CD4-positive, CD25-positive, alpha-beta regulatory T cell (primary cell): Measurements from ENCODE around the gene FOXE1. TPM values are rescaled to one million over a fixed set of nuclear protein-coding genes. Genes with fewer than 3 reads are reported as not detected.

ENCODE experiments used
- ATAC-seq, 2 donors: fragments of 150-1000 bp; cut with Tn5 transposase; one replicate each; pipeline ENCODE4 v1.10.0; 2021; ENCODE audit warnings: low read depth in 2 of 2, moderate number of reproducible peaks in 2 of 2, moderate library complexity in 1 of 2
- DNase-seq, 3 donors: peaks; one replicate each; pipeline versions ENCODE4 v3.0.0 to v3.0.0-alpha.2; 2012 to 2022; ENCODE audit warnings: mixed read lengths in 1 of 3
- H3K27ac ChIP-seq: one replicate; pipeline ENCODE4 v1.7.0; 2013; ENCODE audit warnings: mild to moderate bottlenecking, low read length; ENCODE audit not compliant: insufficient read depth, poor library complexity, severe bottlenecking
- H3K27me3 ChIP-seq: one replicate; pipeline ENCODE4 v1.7.0; 2013; ENCODE audit warnings: low read length; ENCODE audit not compliant: control insufficient read depth, insufficient read depth
- H3K36me3 ChIP-seq: one replicate; pipeline ENCODE4 v1.7.0; 2013; ENCODE audit warnings: mild to moderate bottlenecking, low read length, moderate library complexity; ENCODE audit not compliant: control insufficient read depth, insufficient read depth
- H3K4me1 ChIP-seq: 2 replicates; pipeline ENCODE4 v1.7.0; 2013; ENCODE audit warnings: mild to moderate bottlenecking, low read length; ENCODE audit not compliant: insufficient read depth, control insufficient read depth, poor library complexity, severe bottlenecking
- H3K4me3 ChIP-seq: one replicate; pipeline ENCODE4 v1.7.0; 2013; ENCODE audit warnings: low read depth, mild to moderate bottlenecking, low read length, moderate library complexity
- H3K9me3 ChIP-seq, 2 experiments: 1 replicate in 1 of 2; 2 replicates in 1 of 2; pipeline ENCODE4 v1.7.0; 2013; ENCODE audit warnings: low read length in 2 of 2, mild to moderate bottlenecking in 1 of 2, moderate library complexity in 1 of 2; ENCODE audit not compliant: control insufficient read depth in 2 of 2
- H3K27ac Mint-ChIP-seq, 3 donors: one replicate each; pipeline ENCODE4 v1.8.0; 2020 to 2022; ENCODE audit warnings: mild to moderate bottlenecking in 3 of 3, mixed read lengths in 3 of 3, moderate library complexity in 2 of 3
- H3K27me3 Mint-ChIP-seq: one replicate; pipeline ENCODE4 v1.8.0; 2022; ENCODE audit warnings: mild to moderate bottlenecking, mixed read lengths
- H3K36me3 Mint-ChIP-seq: one replicate; pipeline ENCODE4 v1.8.0; 2020; ENCODE audit warnings: mixed read lengths
- H3K4me1 Mint-ChIP-seq, 4 donors: one replicate each; pipeline ENCODE4 v1.8.0; 2020 to 2022; ENCODE audit warnings: mixed read lengths in 4 of 4, mild to moderate bottlenecking in 1 of 4
- H3K4me3 Mint-ChIP-seq, 4 donors: one replicate each; pipeline ENCODE4 v1.8.0; 2020 to 2022; ENCODE audit warnings: mild to moderate bottlenecking in 4 of 4, mixed read lengths in 4 of 4, moderate library complexity in 3 of 4
- H3K9me3 Mint-ChIP-seq, 7 donors: one replicate each; pipeline ENCODE4 v1.8.0; 2020 to 2022; ENCODE audit warnings: mixed read lengths in 7 of 7, mild to moderate bottlenecking in 3 of 7, moderate library complexity in 2 of 7
- polyA plus RNA-seq, 4 donors: library from polyadenylated mRNA; unstranded; fragments of 300-500 nt; fragmentation: Illumina TruSeq; gene quantifications; one replicate each; pipeline ENCODE4 v1.2.3, GENCODE V29; 2021
- total RNA-seq: library from RNA; stranded (reverse); gene quantifications from one replicate; pipeline ENCODE4 v1.2.3, GENCODE V29; 2022

FOXE1 gene
- total and polyA plus RNA-seq, 5 donors from 2014 or later, result not detected

- DNase-seq, result no peak
- H3K4me1 ChIP-seq, result no peaks in the 10 kb centered on the region
- peaks cover 15% of the 10 kb centered on the region for H3K27me3 ChIP-seq
- no peaks in the 10 kb centered on the region for H3K36me3 ChIP-seq
- no peak overlapping the region for H3K4me3 ChIP-seq
- peaks cover 0 to 13% (median 2%) of the 10 kb centered on the region in 7 donors for H3K9me3 Mint-ChIP-seq
- no peak overlapping the region for H3K27ac ChIP-seq
- no peak overlapping the region for H3K27ac Mint-ChIP-seq
- ATAC-seq, result no peak
- no peaks in the 10 kb centered on the region for H3K4me1 Mint-ChIP-seq
- H3K4me3 Mint-ChIP-seq, result peak overlapping the region in 1 of 4 donors; percentile 82
- H3K36me3 Mint-ChIP-seq, result no peaks in the 10 kb centered on the region
- H3K27me3 Mint-ChIP-seq, result peaks cover 46% of the 10 kb centered on the region
- peaks cover 0 to 7% of the 10 kb centered on the region in 2 experiments for H3K9me3 ChIP-seq
Measured at GRCh38 chr9:97811533-97812246, 41.3 kb upstream of the FOXE1 start.

GRCh38 chr9:97812247-97812543, 40.8 kb upstream of the FOXE1 start:
- no peak overlapping the region for H3K4me3 Mint-ChIP-seq
- H3K9me3 ChIP-seq, result peaks cover 0 to 7% of the 10 kb centered on the region in 2 experiments
- peaks cover 44% of the 10 kb centered on the region for H3K27me3 Mint-ChIP-seq
- H3K27me3 ChIP-seq, result peaks cover 13% of the 10 kb centered on the region
- H3K36me3 ChIP-seq, result no peaks in the 10 kb centered on the region
- no peak overlapping the region for H3K27ac ChIP-seq
- peaks cover 0 to 13% (median 2%) of the 10 kb centered on the region in 7 donors for H3K9me3 Mint-ChIP-seq
- ATAC-seq (no peak), DNase-seq (no peak)
- H3K4me1 ChIP-seq, result no peaks in the 10 kb centered on the region
- H3K27ac Mint-ChIP-seq, result no peak overlapping the region
- H3K36me3 Mint-ChIP-seq, result no peaks in the 10 kb centered on the region
- no peak overlapping the region for H3K4me3 ChIP-seq
- H3K4me1 Mint-ChIP-seq, result no peaks in the 10 kb centered on the region

GRCh38 chr9:97813072-97813471, 40.0 kb upstream of the FOXE1 start:
- Mint-ChIP-seq H3K4me1 (no peaks in the 10 kb centered on the region), H3K27me3 (peaks cover 35% of the 10 kb centered on the region), H3K27ac (no peak overlapping the region), H3K36me3 (no peaks in the 10 kb centered on the region), H3K4me3 (no peak overlapping the region), H3K9me3 (peaks cover 0 to 15% (median 2%) of the 10 kb centered on the region in 7 donors)
- H3K9me3 ChIP-seq, result peaks cover 0 to 7% of the 10 kb centered on the region in 2 experiments
- H3K4me1 ChIP-seq, result no peaks in the 10 kb centered on the region
- H3K36me3 ChIP-seq, result no peaks in the 10 kb centered on the region
- DNase-seq (no peak), ATAC-seq (no peak)
- no peak overlapping the region for H3K4me3 ChIP-seq
- H3K27ac ChIP-seq, result no peak overlapping the region
- peaks cover 18% of the 10 kb centered on the region for H3K27me3 ChIP-seq

GRCh38 chr9:97819735-97820134, 33.3 kb upstream of the FOXE1 start:
- H3K4me1 Mint-ChIP-seq, result no peaks in the 10 kb centered on the region
- no peaks in the 10 kb centered on the region for H3K36me3 ChIP-seq
- H3K4me3 Mint-ChIP-seq, result no peak overlapping the region
- H3K27me3 ChIP-seq, result peaks cover 31% of the 10 kb centered on the region
- no peak overlapping the region for H3K27ac ChIP-seq
- no peaks in the 10 kb centered on the region for H3K4me1 ChIP-seq
- no peak overlapping the region for H3K4me3 ChIP-seq
- peaks cover 0 to 3% of the 10 kb centered on the region in 2 experiments for H3K9me3 ChIP-seq
- H3K36me3 Mint-ChIP-seq, result no peaks in the 10 kb centered on the region
- ATAC-seq, result no peak
- peaks cover 0 to 15% (median 4%) of the 10 kb centered on the region in 7 donors for H3K9me3 Mint-ChIP-seq
- no peak for DNase-seq
- H3K27ac Mint-ChIP-seq, result peak overlapping the region in 1 of 3 donors; percentile 61
- peaks cover 42% of the 10 kb centered on the region for H3K27me3 Mint-ChIP-seq

GRCh38 chr9:97820373-97820772, 32.7 kb upstream of the FOXE1 start:
- Histone ChIP-seq H3K27me3 (peaks cover 34% of the 10 kb centered on the region), H3K9me3 (peaks cover 0 to 3% of the 10 kb centered on the region in 2 experiments), H3K36me3 (no peaks in the 10 kb centered on the region), H3K4me1 (no peaks in the 10 kb centered on the region), H3K4me3 (no peak overlapping the region), H3K27ac (no peak overlapping the region)
- DNase-seq, result no peak
- H3K4me3 Mint-ChIP-seq, result no peak overlapping the region
- peaks cover 0 to 12% (median 4%) of the 10 kb centered on the region in 7 donors for H3K9me3 Mint-ChIP-seq
- no peaks in the 10 kb centered on the region for H3K4me1 Mint-ChIP-seq
- H3K27me3 Mint-ChIP-seq, result peaks cover 43% of the 10 kb centered on the region
- no peaks in the 10 kb centered on the region for H3K36me3 Mint-ChIP-seq
- ATAC-seq, result no peak
- H3K27ac Mint-ChIP-seq, result no peak overlapping the region

- Mint-ChIP-seq H3K36me3 (no peaks in the 10 kb centered on the region), H3K27ac (no peak overlapping the region), H3K4me1 (no peaks in the 10 kb centered on the region), H3K9me3 (no peaks in the 10 kb centered on the region), H3K4me3 (no peak overlapping the region), H3K27me3 (peaks cover 51% of the 10 kb centered on the region)
- Histone ChIP-seq H3K4me3 (no peak overlapping the region), H3K9me3 (no peaks in the 10 kb centered on the region), H3K4me1 (no peaks in the 10 kb centered on the region), H3K27ac (no peak overlapping the region), H3K36me3 (no peaks in the 10 kb centered on the region), H3K27me3 (peaks cover 12% of the 10 kb centered on the region)
- DNase-seq (no peak), ATAC-seq (no peak)
Measured at GRCh38 chr9:97830884-97831829, 21.9 kb upstream of the FOXE1 start.

GRCh38 chr9:97831843-97832636, 21.0 kb upstream of the FOXE1 start:
- Histone ChIP-seq H3K36me3 (no peaks in the 10 kb centered on the region), H3K4me1 (no peaks in the 10 kb centered on the region), H3K9me3 (no peaks in the 10 kb centered on the region), H3K4me3 (no peak overlapping the region), H3K27ac (no peak overlapping the region), H3K27me3 (peaks cover 10% of the 10 kb centered on the region)
- H3K9me3 Mint-ChIP-seq, result peaks cover 0 to 5% (median 0%) of the 10 kb centered on the region in 7 donors
- no peak for DNase-seq
- H3K27ac Mint-ChIP-seq, result no peak overlapping the region
- peak in 1 of 2 donors; percentile 24 for ATAC-seq
- no peak overlapping the region for H3K4me3 Mint-ChIP-seq
- H3K27me3 Mint-ChIP-seq, result peaks cover 51% of the 10 kb centered on the region
- no peaks in the 10 kb centered on the region for H3K4me1 Mint-ChIP-seq
- no peaks in the 10 kb centered on the region for H3K36me3 Mint-ChIP-seq
